Adipose tissue (tissue), 3 donors: ENCODE data around the gene PLGRKT. TPM values are rescaled to one million over a fixed set of nuclear protein-coding genes. Genes with fewer than 3 reads are reported as not detected.
"Not testable (repeated sequence)": the region's sequence is repeated elsewhere in the genome, so short reads cannot be mapped to it uniquely, and the experiment has no call there.

Experiments
- H3K27ac ChIP-seq: one replicate; pipeline ENCODE4 v1.5.1; 2013; ENCODE audit warnings: low read depth, low read length
- WGBS, 3 donors: extraction: QIAGEN DNeasy Blood & Tissue Kit; methylation state at CpG; one replicate each; pipeline ENCODE4 v1.1.7; 2013; 5-methylcytosine and 5-hydroxymethylcytosine counted together
- polyA plus RNA-seq, 3 donors: library from polyadenylated mRNA; stranded (reverse); fragments of 200-250 nt; gene quantifications; one replicate each; pipeline ENCODE4 v1.2.3, GENCODE V29; 2013
- donor health status: healthy with polysubstance abuse.
- donor health status: Bipolar disorder and iron deficiency.
- donor health status: healthy.

Gene PLGRKT
- polyA plus RNA-seq, 3 donors, result 8.4 to 20.2 (median 12.4) TPM

GRCh38 chr9:5395428-5395827 lies 42.3 kb downstream of the PLGRKT start:
- no peak overlapping the region for H3K27ac ChIP-seq

- 50 to 80% (median 68%) methylated on average over 2 of the region's 2 CpGs for WGBS, 3 donors
Observed at GRCh38 chr9:5393976-5394375, 43.7 kb downstream of the PLGRKT start.

GRCh38 chr9:5393497-5393896 lies 44.2 kb downstream of the PLGRKT start:
- H3K27ac ChIP-seq, result no peak overlapping the region
- WGBS, 3 donors, result 75 to 84% (median 80%) methylated on average over 2 of the region's 2 CpGs

More at GRCh38 chr9:5393976-5394375, 43.7 kb downstream of the PLGRKT start:
- H3K27ac ChIP-seq, result not testable (repeated sequence)

GRCh38 chr9:5392285-5392684 lies 45.4 kb downstream of the PLGRKT start:
- WGBS, 3 donors, result 92 to 95% (median 94%) methylated on average over 1 of the region's 1 CpG
- no peak overlapping the region for H3K27ac ChIP-seq

GRCh38 chr9:5389109-5389732 lies 48.5 kb downstream of the PLGRKT start:
- no peak overlapping the region for H3K27ac ChIP-seq
- 39 to 75% (median 41%) methylated on average over 3 of the region's 3 CpGs for WGBS, 3 donors

GRCh38 chr9:5388026-5388819 lies 49.5 kb downstream of the PLGRKT start:
- WGBS, 3 donors, result 73 to 93% (median 79%) methylated on average over 5 of the region's 5 CpGs
- no peak overlapping the region for H3K27ac ChIP-seq

GRCh38 chr9:5384436-5384835 lies 53.3 kb downstream of the PLGRKT start:
- H3K27ac ChIP-seq, result no peak overlapping the region

GRCh38 chr9:5382479-5382878 lies 55.2 kb downstream of the PLGRKT start:
- 76 to 84% (median 81%) methylated on average over 3 of the region's 3 CpGs for WGBS, 3 donors
- no peak overlapping the region for H3K27ac ChIP-seq

GRCh38 chr9:5375790-5376477 lies 61.8 kb downstream of the PLGRKT start:
- H3K27ac ChIP-seq, result no peak overlapping the region
- WGBS, 3 donors, result 71 to 81% (median 78%) methylated on average over 6 of the region's 6 CpGs

GRCh38 chr9:5375091-5375490 lies 62.6 kb downstream of the PLGRKT start:
- WGBS, 3 donors, result 34 to 82% (median 77%) methylated on average over 1 of the region's 1 CpG
- no peak overlapping the region for H3K27ac ChIP-seq

- WGBS, 3 donors, result 52 to 76% (median 54%) methylated on average over 3 of the region's 3 CpGs
- no peak overlapping the region for H3K27ac ChIP-seq
Observed at GRCh38 chr9:5364294-5365024, 73.3 kb downstream of the PLGRKT start.

GRCh38 chr9:5361326-5362010 lies 76.3 kb downstream of the PLGRKT start:
- 79 to 94% (median 89%) methylated on average over 3 of the region's 3 CpGs for WGBS, 3 donors
- H3K27ac ChIP-seq, result no peak overlapping the region

- H3K27ac ChIP-seq, result no peak overlapping the region
Observed at GRCh38 chr9:5360341-5360740, 77.4 kb downstream of the PLGRKT start.

GRCh38 chr9:5357431-5358105 lies 80.2 kb downstream of the PLGRKT start:
- no peak overlapping the region for H3K27ac ChIP-seq
- WGBS, 3 donors, result 78 to 86% (median 84%) methylated on average over 1 of the region's 1 CpG

GRCh38 chr9:5355817-5356216 lies 81.9 kb downstream of the PLGRKT start:
- WGBS, 3 donors, result 84 to 93% (median 89%) methylated on average over 2 of the region's 2 CpGs
- H3K27ac ChIP-seq, result no peak overlapping the region

GRCh38 chr9:5355226-5355625 lies 82.5 kb downstream of the PLGRKT start:
- WGBS, 3 donors, result 97 to 100% (median 99%) methylated on average over 1 of the region's 1 CpG
- no peak overlapping the region for H3K27ac ChIP-seq

GRCh38 chr9:5354184-5354583 lies 83.5 kb downstream of the PLGRKT start:
- WGBS, 3 donors, result 86 to 90% (median 89%) methylated on average over 2 of the region's 2 CpGs
- H3K27ac ChIP-seq, result no peak overlapping the region
